ENCODE data around the gene C22orf39.

C22orf39 gene, protein sequence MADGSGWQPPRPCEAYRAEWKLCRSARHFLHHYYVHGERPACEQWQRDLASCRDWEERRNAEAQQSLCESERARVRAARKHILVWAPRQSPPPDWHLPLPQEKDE

DNA sequence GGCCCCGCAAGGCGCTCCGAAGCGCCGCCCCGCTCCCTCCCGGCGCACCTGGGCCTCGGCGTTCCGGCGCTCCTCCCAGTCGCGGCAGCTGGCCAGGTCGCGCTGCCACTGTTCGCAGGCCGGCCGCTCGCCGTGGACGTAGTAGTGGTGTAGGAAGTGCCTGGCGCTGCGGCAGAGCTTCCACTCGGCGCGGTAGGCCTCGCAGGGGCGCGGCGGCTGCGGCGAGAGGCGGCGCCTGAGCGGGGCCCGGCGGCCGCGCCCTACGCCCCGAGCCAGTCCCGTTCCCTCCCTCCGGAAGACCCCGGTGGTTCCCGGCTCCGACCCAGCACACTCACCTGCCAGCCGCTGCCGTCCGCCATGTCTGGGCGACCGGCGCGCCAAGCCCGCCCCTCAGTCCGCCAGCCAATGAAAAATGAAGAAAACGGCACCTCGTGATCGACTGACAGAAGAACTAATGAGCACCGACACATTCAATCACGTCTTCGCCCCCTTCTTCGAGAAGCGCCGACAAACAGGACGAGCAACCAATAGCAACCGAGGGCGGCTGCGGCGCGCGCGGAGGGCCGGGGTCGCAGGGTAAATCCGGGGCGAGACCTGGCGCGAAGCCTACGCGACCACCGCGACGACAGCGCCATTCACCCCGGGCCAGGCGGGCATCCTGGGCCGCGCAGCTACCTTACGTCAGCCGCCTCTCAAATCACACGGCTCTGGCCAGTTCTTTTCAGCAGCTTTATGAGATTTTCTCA, at the start of gene C22orf39:
C22orf39 (minus strand) TSS at position 382 of the 746 bp plus-strand sequence; CDS start at position 359, 23 bp downstream.
- in situ Hi-C loops (cut with MboI; ENCODE audit: low sequenced_read_pairs), result no loop called here

- in situ Hi-C loops (cut with MboI; ENCODE audit: low sequenced_read_pairs), result no loop called here
These were observed 49.7 kb upstream of the C22orf39 start for GRCh38 chr22:19497245-19497644.

DNA sequence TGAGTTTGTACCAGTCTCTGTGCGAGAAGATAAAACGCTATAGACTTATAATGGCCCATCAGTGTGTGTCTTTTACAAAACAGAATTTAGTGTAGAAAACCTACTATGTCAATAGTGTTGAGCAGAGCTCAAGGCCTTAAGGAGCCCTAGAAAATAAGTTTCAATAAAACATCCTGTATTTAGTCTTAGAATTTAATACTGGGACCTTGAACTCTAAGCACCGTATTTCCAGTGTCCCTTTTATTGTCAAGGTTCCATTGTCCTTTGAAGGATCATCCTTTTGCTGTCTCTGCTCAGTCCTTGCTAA, 48.8 kb upstream of the C22orf39 start:
- in situ Hi-C loops (cut with MboI; ENCODE audit: low sequenced_read_pairs), result no loop called here

DNA sequence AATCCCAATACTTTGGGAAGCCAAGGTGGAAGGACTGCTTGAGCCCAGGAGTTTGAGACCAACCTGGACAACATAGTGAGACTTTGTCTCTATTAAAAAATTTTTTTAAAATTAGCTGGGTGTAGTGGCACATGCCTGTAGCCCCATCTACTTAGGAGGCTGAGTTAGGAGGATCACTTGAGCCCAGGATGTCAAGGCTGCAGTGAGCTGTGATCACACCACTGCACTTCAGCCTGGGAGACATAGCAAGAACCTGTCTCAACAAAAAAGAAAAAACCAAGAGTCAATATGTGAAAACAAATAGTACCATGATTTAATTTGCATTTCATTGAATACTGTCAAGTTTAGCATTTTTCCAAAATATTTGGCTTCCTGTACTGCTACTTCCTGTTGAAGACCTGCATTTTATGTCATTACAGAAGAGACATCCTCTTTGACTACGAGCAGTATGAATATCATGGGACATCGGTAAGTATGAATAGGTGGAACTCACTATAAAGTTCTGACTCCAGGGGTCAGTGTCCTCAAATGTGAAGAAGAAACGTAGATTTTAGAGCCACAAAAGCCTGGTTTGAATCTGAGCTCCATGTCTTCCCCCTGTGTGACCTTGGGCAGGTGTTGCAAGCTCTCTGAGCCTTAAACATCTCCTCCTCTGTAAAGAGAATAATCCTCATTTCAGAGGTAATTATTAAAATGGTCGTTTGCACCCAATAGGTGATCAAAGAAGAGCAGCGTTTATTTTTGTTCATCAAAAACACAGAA, 48.2 kb upstream of the C22orf39 start:
- in situ Hi-C loops (cut with MboI; ENCODE audit: low sequenced_read_pairs), result no loop called here

- in situ Hi-C loops (cut with MboI; ENCODE audit: low sequenced_read_pairs), result no loop called here
These were observed 47.2 kb upstream of the C22orf39 start for GRCh38 chr22:19494676-19495173.

GRCh38 chr22:19494001-19494560, 46.6 kb upstream of the C22orf39 start:
- in situ Hi-C loops (cut with MboI; ENCODE audit: low sequenced_read_pairs), result no loop called here

GRCh38 chr22:19492504-19493174, 45.1 kb upstream of the C22orf39 start:
- in situ Hi-C loops (cut with MboI; ENCODE audit: low sequenced_read_pairs), result no loop called here

DNA sequence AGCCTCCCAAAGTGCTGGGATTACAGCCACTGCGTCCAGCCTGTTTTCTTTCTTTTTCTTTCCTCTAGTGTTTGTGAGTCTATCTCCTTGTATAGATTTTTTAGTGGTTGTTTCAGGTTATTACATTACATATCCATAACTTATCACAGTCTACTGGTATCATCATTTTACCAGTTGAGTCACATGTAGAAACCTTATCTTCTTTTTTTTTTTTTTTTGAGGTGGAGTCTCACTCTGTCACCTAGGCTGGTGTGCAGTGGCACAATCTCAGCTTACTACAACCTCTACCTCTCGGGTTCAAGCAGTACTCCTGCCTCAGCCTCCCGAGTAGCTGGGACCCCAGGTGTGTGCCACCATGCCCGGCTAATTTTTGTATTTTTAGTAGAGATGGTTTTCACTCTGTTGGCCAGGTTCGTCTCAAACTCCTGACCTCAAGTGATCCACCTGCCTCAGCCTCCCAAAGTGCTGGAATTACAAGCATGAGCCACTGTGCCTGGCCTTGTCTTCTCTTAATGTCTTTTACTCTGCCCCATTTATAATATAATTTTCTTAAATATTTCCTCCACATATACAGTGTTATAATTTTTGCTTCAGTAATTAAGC, 43.2 kb upstream of the C22orf39 start:
- in situ Hi-C loops (cut with MboI; ENCODE audit: low sequenced_read_pairs), result no loop called here

GRCh38 chr22:19488884-19489843, 41.7 kb upstream of the C22orf39 start:
- in situ Hi-C loops (cut with MboI; ENCODE audit: low sequenced_read_pairs), result no loop called here

GRCh38 chr22:19488285-19488684, 40.8 kb upstream of the C22orf39 start:
- in situ Hi-C loops (cut with MboI; ENCODE audit: low sequenced_read_pairs), result no loop called here

DNA sequence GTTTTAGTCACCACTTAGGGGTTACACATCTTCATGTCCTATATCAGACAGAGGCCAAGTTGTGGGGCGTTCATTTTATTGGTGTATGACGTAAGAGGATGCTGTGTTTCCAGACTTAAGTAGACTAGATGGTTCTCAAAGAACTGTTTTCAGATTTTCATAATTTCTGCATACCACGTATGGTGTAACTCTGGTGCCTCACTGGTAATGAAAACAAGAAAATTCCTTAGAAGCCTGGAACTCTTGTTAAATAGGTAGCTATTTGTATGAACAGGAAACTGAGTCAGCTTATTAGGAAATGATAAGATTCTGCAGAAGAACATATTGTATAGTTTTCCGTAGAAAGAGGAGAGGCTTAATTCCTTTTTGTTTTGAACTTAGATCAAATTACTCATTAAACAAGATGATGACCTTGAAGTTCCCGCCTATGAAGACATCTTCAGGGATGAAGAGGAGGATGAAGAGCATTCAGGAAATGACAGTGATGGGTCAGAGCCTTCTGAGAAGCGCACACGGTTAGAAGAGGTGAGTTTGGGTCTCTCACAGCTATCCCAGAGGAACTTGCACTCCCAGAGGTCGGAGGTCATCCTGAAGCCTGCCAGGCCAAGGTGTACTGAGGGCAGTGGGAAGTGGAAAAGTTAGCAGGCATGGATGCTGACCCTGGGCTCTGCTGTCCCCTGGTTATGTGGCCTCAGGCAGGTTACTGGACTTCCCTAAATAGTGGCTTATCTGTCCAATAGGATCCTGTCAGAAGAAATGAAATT, 36.2 kb upstream of the C22orf39 start:
- in situ Hi-C loops (cut with MboI; ENCODE audit: low sequenced_read_pairs), result no loop called here

DNA sequence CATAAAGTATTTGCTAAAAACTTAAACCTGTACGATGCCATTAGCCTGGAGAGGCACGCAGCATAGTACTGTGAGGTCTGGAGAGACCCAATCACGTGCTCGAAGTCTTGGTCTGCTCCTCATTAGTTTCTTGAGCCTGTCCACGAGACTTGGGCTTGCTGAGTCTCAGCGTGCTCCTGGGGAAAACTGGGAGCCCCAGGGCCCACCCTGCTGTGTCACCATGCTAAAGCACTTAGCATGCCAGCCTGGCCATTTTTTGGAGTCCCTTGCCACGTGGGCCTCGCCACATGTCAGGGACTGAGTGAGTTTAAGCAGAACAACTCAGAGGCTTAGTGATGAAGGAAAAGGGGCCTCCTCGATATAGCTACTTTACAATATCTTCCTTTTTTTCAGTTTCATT, 34.8 kb upstream of the C22orf39 start:
- in situ Hi-C loops (cut with MboI; ENCODE audit: low sequenced_read_pairs), result no loop called here

DNA sequence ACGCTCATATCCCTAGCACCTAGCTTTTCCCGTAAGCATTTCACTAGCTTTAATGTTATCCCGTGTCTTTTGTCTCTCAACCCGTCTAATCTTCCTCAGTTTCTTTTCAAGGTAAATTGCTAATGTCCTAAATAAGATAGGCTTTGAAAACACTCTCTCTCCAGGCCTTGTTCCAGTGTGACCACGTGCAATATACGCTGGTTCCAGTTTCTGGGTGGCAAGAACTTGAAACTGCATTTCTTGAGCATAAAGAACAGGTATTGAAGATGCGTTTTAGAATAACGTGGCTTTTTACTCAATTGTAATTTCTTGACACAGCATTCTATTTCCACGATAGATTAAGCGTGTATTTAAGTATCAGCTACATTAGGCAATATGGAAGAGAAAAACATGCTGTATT, 33.3 kb upstream of the C22orf39 start:
- in situ Hi-C loops (cut with MboI; ENCODE audit: low sequenced_read_pairs), result no loop called here

DNA sequence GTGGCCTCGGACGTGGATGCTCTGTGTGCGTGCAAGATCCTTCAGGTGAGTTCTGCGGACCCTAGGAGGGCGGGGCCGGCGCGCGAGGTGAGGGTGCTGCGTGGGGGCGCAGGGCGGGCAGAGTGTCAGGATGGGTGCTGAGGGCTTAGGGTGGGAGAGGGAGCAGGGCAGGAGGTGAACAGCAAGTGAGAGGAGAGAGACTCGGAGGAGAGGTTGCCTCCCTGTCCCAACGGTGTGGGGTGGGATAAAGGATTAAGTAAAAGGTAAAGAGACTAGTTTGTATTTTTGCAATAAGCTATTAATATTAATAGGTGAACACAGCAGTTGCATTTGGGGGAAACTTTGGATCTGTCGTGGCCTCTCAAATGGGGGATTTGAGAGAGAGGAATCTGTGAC, 32.7 kb upstream of the C22orf39 start:
- in situ Hi-C loops (cut with MboI; ENCODE audit: low sequenced_read_pairs), result no loop called here

GRCh38 chr22:19479355-19480172, 32.1 kb upstream of the C22orf39 start, which contains the start of gene CDC45:
CDC45 (plus strand) TSS chr22:19479920; CDS start chr22:19479969, 49 bp downstream.
- in situ Hi-C loops (cut with MboI; ENCODE audit: low sequenced_read_pairs), result no loop called here

- in situ Hi-C loops (cut with MboI; ENCODE audit: low sequenced_read_pairs), result no loop called here
These were observed 31.4 kb upstream of the C22orf39 start, which contains the start of gene UFD1 for GRCh38 chr22:19478901-19479354. UFD1 (minus strand) TSS chr22:19479193; CDS start chr22:19479085, 108 bp downstream.

DNA sequence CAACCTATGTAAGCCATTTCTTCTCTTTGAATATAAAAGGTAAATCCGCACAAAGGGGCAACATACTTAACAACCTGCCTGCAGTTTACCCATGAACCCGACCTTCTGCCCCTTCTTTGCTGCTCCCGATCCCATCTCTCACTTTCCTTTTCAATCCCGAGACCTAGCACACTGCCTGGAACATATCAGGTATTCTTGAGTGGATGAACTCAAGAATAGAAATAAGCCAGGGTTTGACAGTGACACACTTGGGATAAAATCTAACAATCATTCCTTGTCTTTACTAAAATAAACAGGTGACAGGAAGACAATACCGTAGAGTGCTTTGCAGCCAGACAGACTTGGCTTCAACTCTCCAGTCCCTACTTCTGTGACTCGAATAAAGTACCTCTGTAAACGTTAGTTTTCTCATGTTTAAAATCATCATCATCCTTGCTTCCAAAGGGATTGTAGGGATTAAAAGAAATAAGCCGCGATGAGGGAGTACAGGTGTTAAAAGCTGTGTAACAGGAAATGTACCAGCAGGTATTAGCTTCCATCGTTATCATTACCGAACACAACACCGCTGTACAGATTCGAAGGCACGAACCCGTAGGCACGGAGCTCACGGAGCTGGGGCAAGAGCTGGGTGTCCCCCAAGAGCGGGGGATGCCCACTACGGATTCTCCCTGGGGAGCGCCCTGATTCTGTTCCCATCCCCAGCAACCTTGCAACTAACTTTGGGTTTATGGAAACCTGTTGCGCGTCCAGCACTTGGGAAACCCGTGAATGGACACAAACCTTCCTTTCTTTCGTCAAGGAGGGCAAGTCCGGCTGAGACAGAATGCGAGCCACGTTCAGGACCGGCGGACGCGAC, 30.8 kb upstream of the C22orf39 start:
- in situ Hi-C loops (cut with MboI; ENCODE audit: low sequenced_read_pairs), result no loop called here
